Muscle of leg (tissue), 11 donors: Measurements from ENCODE around the gene BACE1-AS. TPM values are rescaled to one million over a fixed set of nuclear protein-coding genes. Genes with fewer than 3 reads are reported as not detected.

ENCODE experiments used
- DNase-seq: peaks from one replicate; pipeline ENCODE4 v3.0.0; 2013
- H3K27ac ChIP-seq: one replicate; pipeline ENCODE4 v1.5.1; 2013; ENCODE audit warnings: mild to moderate bottlenecking, low read length, control low read depth
- H3K27me3 ChIP-seq: one replicate; pipeline ENCODE4 v1.6.1; 2013; ENCODE audit warnings: low read length; ENCODE audit not compliant: control insufficient read depth, insufficient read depth
- H3K36me3 ChIP-seq: one replicate; pipeline ENCODE4 v1.6.1; 2013; ENCODE audit warnings: low read length; ENCODE audit not compliant: control insufficient read depth, insufficient read depth
- H3K4me1 ChIP-seq: one replicate; pipeline ENCODE4 v1.6.1; 2013; ENCODE audit warnings: low read length; ENCODE audit not compliant: control insufficient read depth, insufficient read depth
- H3K4me3 ChIP-seq: one replicate; pipeline ENCODE4 v1.5.1; 2013; ENCODE audit warnings: low read length, control low read depth
- H3K9me3 ChIP-seq: replicated peaks from 2 replicates; pipeline ENCODE4 v1.6.1; 2013; ENCODE audit warnings: low read depth, low read length; ENCODE audit not compliant: control insufficient read depth
- WGBS: methylation state at CpG from one replicate; pipeline ENCODE4 v1.1.5; 2013; ENCODE audit warnings: missing lambda C conversion rate; ENCODE audit not compliant: insufficient coverage; 5-methylcytosine and 5-hydroxymethylcytosine counted together
- polyA plus RNA-seq, 8 donors: library from polyadenylated mRNA; unstranded; fragments of 120-200 nt; gene quantifications; one replicate each; pipeline versions ENCODE4 v1.2.1 to v1.2.3, GENCODE V29; 2013; ENCODE audit warnings: inconsistent platforms in 1 of 8, low replicate concordance in 1 of 8; ENCODE audit not compliant: insufficient read length in 8 of 8, insufficient read depth in 1 of 8
- total RNA-seq: library from RNA; stranded (reverse); fragments of 120-200 nt; gene quantifications from one replicate; pipeline ENCODE4 v1.2.4, GENCODE V29; 2013

Gene BACE1-AS
- total and polyA plus RNA-seq, 9 donors: 5.9 to 14.7 (median 11.6) TPM

DNA sequence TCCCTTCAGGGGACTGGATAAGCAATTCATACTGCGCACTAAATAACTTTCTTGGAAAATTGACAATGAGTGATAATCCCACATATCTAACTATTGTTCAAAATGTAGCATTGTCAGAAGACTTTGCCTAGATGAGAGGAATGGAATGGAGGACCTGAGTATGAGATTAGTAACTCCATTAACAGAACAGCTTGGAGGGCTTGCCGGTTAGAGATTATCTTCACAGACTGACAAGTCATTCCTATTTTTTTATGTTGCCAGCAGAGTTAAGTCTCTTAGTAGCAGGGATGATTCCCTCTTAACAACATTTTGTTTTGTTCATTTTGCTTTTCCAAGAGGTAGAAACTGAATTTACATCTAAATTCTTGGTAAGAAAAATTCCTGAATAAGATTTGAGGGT, 7.1 kb upstream of the BACE1-AS start:
- no CpG with 5 or more reads among the region's 2 CpGs for WGBS
- Histone ChIP-seq H3K36me3 (peaks cover 74% of the 10 kb centered on the region), H3K27me3 (no peaks in the 10 kb centered on the region), H3K4me1 (no peaks in the 10 kb centered on the region), H3K27ac (no peak overlapping the region), H3K4me3 (no peak overlapping the region), H3K9me3 (no peaks in the 10 kb centered on the region)
- no peak for DNase-seq

- H3K9me3 ChIP-seq: no peaks in the 10 kb centered on the region
- H3K36me3 ChIP-seq: peaks cover 83% of the 10 kb centered on the region
- WGBS: 83% methylated on average over 1 of the region's 2 CpGs
- H3K27ac ChIP-seq: no peak overlapping the region
- no peaks in the 10 kb centered on the region for H3K27me3 ChIP-seq
- no peak for DNase-seq
- no peaks in the 10 kb centered on the region for H3K4me1 ChIP-seq
- H3K4me3 ChIP-seq: no peak overlapping the region
These were observed 4.6 kb upstream of the BACE1-AS start for GRCh38 chr11:117286588-117286987.

- 71% methylated on average over 1 of the region's 3 CpGs for WGBS
- Histone ChIP-seq H3K4me1 (no peaks in the 10 kb centered on the region), H3K36me3 (peaks cover 77% of the 10 kb centered on the region), H3K27ac (no peak overlapping the region), H3K9me3 (no peaks in the 10 kb centered on the region), H3K4me3 (no peak overlapping the region), H3K27me3 (no peaks in the 10 kb centered on the region)
- DNase-seq: no peak
These were observed 3.5 kb upstream of the BACE1-AS start for GRCh38 chr11:117287668-117288067.

DNA sequence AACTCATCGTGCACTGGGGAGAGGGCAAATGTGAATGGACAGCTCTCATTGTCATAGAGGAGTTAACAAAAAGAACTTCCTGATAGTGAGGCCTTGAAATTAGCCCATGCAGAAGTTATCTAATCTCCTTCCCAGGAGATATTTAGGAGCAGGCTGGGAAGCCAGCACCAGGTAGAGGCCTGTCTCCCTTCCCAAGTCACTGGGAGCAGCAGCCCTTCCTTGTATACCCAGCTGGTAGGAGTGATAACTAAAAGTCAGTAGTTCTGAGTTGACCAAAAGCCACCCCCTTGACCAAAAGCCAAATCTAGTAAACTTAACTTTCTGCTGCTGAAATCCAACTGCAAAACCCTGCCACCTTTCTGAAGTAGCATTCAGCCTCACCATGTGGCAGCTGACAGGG, 1.4 kb upstream of the BACE1-AS start:
- Histone ChIP-seq H3K27ac (no peak overlapping the region), H3K4me3 (no peak overlapping the region), H3K9me3 (no peaks in the 10 kb centered on the region), H3K36me3 (peaks cover 69% of the 10 kb centered on the region), H3K27me3 (no peaks in the 10 kb centered on the region), H3K4me1 (no peaks in the 10 kb centered on the region)
- 100% methylated on average over 1 of the region's 1 CpG for WGBS
- no peak for DNase-seq

DNA sequence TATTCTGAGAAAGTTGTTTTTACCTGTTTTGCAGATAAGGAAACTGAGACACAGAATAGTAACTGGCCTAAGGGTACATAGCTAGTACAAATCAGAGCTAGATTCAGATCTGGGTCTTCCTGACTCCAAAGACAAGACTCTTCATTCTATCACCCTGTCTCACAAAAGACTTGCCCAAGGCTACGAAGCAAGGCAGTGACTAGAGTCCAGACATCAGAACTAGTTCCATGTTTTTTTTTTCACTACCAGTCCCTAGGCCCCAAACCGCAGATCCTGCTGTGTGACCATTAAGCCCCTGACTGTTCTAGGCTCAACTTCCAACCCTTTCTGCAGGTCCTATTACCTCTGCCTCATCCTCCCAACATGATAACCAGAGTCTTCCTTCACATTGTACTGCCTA, 1.5 kb downstream of the BACE1-AS start:
- Histone ChIP-seq H3K36me3 (peaks cover 57% of the 10 kb centered on the region), H3K4me1 (no peaks in the 10 kb centered on the region), H3K4me3 (no peak overlapping the region), H3K27ac (no peak overlapping the region), H3K27me3 (no peaks in the 10 kb centered on the region), H3K9me3 (no peaks in the 10 kb centered on the region)
- 80% methylated on average over 2 of the region's 2 CpGs for WGBS
- no peak for DNase-seq

DNA sequence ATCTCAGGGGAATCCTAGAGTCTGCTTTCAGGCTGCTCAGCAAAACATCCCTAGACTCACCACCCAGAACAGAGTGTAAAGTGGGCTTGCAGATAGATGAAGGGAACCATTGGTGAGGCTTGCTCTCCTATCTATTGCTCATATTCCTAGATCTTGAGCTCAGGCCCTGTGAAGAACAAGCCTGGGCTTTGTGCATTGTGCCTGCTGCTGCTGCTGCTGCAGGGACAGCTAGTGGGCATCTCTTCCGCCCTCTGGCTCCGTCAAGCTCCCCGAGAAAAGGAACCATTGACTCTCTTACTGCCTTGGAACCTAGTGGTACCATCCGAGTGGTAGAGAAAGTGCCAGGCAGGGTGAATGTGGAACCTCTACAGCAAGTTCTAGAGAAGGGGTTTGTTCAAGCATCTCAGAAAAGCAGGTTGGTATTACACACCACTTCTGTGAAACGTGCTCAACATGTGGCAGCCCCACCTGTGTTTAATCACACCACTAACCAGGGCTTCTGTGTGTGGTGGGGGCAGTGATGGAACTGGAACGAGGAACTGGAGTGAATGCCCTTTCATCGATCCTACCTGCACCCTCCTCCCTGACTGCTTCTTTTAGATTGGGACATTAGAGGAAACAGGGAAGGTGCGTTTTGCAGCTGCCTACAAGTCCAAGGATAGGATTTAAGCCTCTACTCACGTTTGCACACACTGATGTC, 4.4 kb downstream of the BACE1-AS start:
- H3K36me3 ChIP-seq: peaks cover 31% of the 10 kb centered on the region
- no peak overlapping the region for H3K27ac ChIP-seq
- no peak overlapping the region for H3K4me3 ChIP-seq
- H3K27me3 ChIP-seq: no peaks in the 10 kb centered on the region
- H3K9me3 ChIP-seq: no peaks in the 10 kb centered on the region
- WGBS: 80% methylated on average over 5 of the region's 9 CpGs
- DNase-seq: no peak
- peaks cover 10% of the 10 kb centered on the region for H3K4me1 ChIP-seq

GRCh38 chr11:117296881-117297280, 5.7 kb downstream of the BACE1-AS start:
- no peak overlapping the region for H3K4me3 ChIP-seq
- H3K36me3 ChIP-seq: peaks cover 20% of the 10 kb centered on the region
- H3K4me1 ChIP-seq: peaks cover 11% of the 10 kb centered on the region
- no peak overlapping the region for H3K27ac ChIP-seq
- no peaks in the 10 kb centered on the region for H3K27me3 ChIP-seq
- no peaks in the 10 kb centered on the region for H3K9me3 ChIP-seq
- WGBS: 87% methylated on average over 4 of the region's 6 CpGs
- DNase-seq: no peak

GRCh38 chr11:117298195-117298594, 7.0 kb downstream of the BACE1-AS start:
- Histone ChIP-seq H3K27me3 (no peaks in the 10 kb centered on the region), H3K36me3 (peaks cover 13% of the 10 kb centered on the region), H3K9me3 (no peaks in the 10 kb centered on the region), H3K4me3 (no peak overlapping the region), H3K4me1 (peaks cover 11% of the 10 kb centered on the region), H3K27ac (no peak overlapping the region)
- WGBS: 84% methylated on average over 5 of the region's 8 CpGs
- DNase-seq: no peak

- peaks cover 10% of the 10 kb centered on the region for H3K36me3 ChIP-seq
- no peaks in the 10 kb centered on the region for H3K9me3 ChIP-seq
- H3K4me1 ChIP-seq: peaks cover 11% of the 10 kb centered on the region
- 33% methylated on average over 10 of the region's 12 CpGs for WGBS
- H3K4me3 ChIP-seq: no peak overlapping the region
- H3K27ac ChIP-seq: no peak overlapping the region
- no peaks in the 10 kb centered on the region for H3K27me3 ChIP-seq
- DNase-seq: no peak
These were observed 8.5 kb downstream of the BACE1-AS start for GRCh38 chr11:117299351-117300282.

GRCh38 chr11:117300283-117300663, 9.1 kb downstream of the BACE1-AS start:
- DNase-seq: peak; percentile 38
- Histone ChIP-seq H3K27me3 (no peaks in the 10 kb centered on the region), H3K27ac (no peak overlapping the region), H3K4me1 (peaks cover 11% of the 10 kb centered on the region), H3K4me3 (no peak overlapping the region), H3K9me3 (no peaks in the 10 kb centered on the region), H3K36me3 (peaks cover 10% of the 10 kb centered on the region)
- 20% methylated on average over 7 of the region's 17 CpGs for WGBS
